HEK293 (cell line): Measurements from ENCODE around the gene LAMB2.

Experiments used
- BCL11A ChIP-seq: fragments of 450-650 bp; formaldehyde crosslinking; IDR thresholded peaks from 2 replicates; pipeline ENCODE4 v1.5.1; 2016; ENCODE audit warnings: low read depth, missing biosample characterization, missing genetic modification characterization
- GFI1B ChIP-seq: fragments of 450-650 bp; formaldehyde crosslinking; IDR thresholded peaks from 2 replicates; pipeline ENCODE4 v1.5.1; 2016; ENCODE audit warnings: missing biosample characterization, missing genetic modification characterization
- ZFP37 ChIP-seq: fragments of 450-650 bp; formaldehyde crosslinking; IDR thresholded peaks from 2 replicates; pipeline ENCODE4 v1.5.1; 2016; ENCODE audit warnings: missing biosample characterization, missing genetic modification characterization
- TF ChIP-seq, protein P1 (sequence below): fragments of 450-650 bp; formaldehyde crosslinking; IDR thresholded peaks from 2 replicates; pipeline ENCODE4 v1.5.1; 2016; ENCODE audit warnings: missing biosample characterization, missing genetic modification characterization
- TF ChIP-seq, protein P2 (sequence below): fragments of 450-650 bp; formaldehyde crosslinking; IDR thresholded peaks from 2 replicates; pipeline ENCODE4 v1.5.1; 2016; ENCODE audit warnings: missing biosample characterization, missing genetic modification characterization

- TF ChIP-seq ZFP37 (tag by site-specific recombination) (no peak), BCL11A (no peak), GFI1B (no peak)
- TF ChIP-seq, protein P1, sequence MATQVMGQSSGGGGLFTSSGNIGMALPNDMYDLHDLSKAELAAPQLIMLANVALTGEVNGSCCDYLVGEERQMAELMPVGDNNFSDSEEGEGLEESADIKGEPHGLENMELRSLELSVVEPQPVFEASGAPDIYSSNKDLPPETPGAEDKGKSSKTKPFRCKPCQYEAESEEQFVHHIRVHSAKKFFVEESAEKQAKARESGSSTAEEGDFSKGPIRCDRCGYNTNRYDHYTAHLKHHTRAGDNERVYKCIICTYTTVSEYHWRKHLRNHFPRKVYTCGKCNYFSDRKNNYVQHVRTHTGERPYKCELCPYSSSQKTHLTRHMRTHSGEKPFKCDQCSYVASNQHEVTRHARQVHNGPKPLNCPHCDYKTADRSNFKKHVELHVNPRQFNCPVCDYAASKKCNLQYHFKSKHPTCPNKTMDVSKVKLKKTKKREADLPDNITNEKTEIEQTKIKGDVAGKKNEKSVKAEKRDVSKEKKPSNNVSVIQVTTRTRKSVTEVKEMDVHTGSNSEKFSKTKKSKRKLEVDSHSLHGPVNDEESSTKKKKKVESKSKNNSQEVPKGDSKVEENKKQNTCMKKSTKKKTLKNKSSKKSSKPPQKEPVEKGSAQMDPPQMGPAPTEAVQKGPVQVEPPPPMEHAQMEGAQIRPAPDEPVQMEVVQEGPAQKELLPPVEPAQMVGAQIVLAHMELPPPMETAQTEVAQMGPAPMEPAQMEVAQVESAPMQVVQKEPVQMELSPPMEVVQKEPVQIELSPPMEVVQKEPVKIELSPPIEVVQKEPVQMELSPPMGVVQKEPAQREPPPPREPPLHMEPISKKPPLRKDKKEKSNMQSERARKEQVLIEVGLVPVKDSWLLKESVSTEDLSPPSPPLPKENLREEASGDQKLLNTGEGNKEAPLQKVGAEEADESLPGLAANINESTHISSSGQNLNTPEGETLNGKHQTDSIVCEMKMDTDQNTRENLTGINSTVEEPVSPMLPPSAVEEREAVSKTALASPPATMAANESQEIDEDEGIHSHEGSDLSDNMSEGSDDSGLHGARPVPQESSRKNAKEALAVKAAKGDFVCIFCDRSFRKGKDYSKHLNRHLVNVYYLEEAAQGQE: no peak
- TF ChIP-seq, protein P2, sequence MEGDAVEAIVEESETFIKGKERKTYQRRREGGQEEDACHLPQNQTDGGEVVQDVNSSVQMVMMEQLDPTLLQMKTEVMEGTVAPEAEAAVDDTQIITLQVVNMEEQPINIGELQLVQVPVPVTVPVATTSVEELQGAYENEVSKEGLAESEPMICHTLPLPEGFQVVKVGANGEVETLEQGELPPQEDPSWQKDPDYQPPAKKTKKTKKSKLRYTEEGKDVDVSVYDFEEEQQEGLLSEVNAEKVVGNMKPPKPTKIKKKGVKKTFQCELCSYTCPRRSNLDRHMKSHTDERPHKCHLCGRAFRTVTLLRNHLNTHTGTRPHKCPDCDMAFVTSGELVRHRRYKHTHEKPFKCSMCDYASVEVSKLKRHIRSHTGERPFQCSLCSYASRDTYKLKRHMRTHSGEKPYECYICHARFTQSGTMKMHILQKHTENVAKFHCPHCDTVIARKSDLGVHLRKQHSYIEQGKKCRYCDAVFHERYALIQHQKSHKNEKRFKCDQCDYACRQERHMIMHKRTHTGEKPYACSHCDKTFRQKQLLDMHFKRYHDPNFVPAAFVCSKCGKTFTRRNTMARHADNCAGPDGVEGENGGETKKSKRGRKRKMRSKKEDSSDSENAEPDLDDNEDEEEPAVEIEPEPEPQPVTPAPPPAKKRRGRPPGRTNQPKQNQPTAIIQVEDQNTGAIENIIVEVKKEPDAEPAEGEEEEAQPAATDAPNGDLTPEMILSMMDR: no peak
Measured at GRCh38 chr3:49164983-49165720, 32.3 kb upstream of the LAMB2 start.
